OCI-LY3 (cell line): Measurements from ENCODE around the gene ZBTB42.

Source experiments
- H2AFZ ChIP-seq: fragments of 200-600, 300-600 bp; shearing (Covaris generic); 2 replicates; pipeline ENCODE4 v1.6.0; 2014; ENCODE audit warnings: antibody characterized with exemption, low read depth, low read length
- H3K27ac ChIP-seq: fragments of 200-600, 300-600 bp; sonication (generic); 2 replicates; pipeline ENCODE4 v1.5.1; 2014; ENCODE audit warnings: mild to moderate bottlenecking, low read length, moderate library complexity, mixed read lengths
- H3K27me3 ChIP-seq: fragments of 200-600, 300-600 bp; sonication (generic); 2 replicates; pipeline ENCODE4 v1.6.1; 2014; ENCODE audit warnings: low read depth, low read length, mixed read lengths
- H3K36me3 ChIP-seq: fragments of 200-600, 300-600 bp; sonication (generic); replicated peaks from 2 replicates; pipeline ENCODE3; 2014; ENCODE audit warnings: low read depth, low read length, mixed read lengths
- H3K4me1 ChIP-seq: fragments of 300-600, 200-600 bp; sonication (generic); 2 replicates; pipeline ENCODE4 v1.6.1; 2014; ENCODE audit warnings: low read length, mixed read lengths
- H3K4me2 ChIP-seq: fragments of 200-600, 300-600 bp; sonication (generic); 2 replicates; pipeline ENCODE4 v1.6.1; 2014; ENCODE audit warnings: low read length, mixed read lengths
- H3K4me3 ChIP-seq: fragments of 300-600, 200-600 bp; sonication (generic); 2 replicates; pipeline ENCODE4 v1.5.1; 2014; ENCODE audit warnings: antibody characterized with exemption, mild to moderate bottlenecking, low read length, moderate library complexity
- H3K79me2 ChIP-seq: fragments of 300-600, 200-600 bp; shearing (Covaris generic); 2 replicates; pipeline ENCODE4 v1.6.1; 2014; ENCODE audit warnings: mild to moderate bottlenecking, low read length, mixed read lengths
- H3K9ac ChIP-seq: fragments of 300-600, 200-600 bp; shearing (Covaris generic); 2 replicates; pipeline ENCODE4 v1.6.0; 2014; ENCODE audit warnings: mild to moderate bottlenecking, low read length, moderate library complexity
- H3K9me3 ChIP-seq: fragments of 200-600, 300-600 bp; shearing (Covaris generic); 2 replicates; pipeline ENCODE4 v1.6.1; 2014; ENCODE audit warnings: low read length, mixed read lengths; ENCODE audit not compliant: insufficient read depth
- H4K20me1 ChIP-seq: fragments of 200-600, 300-600 bp; sonication (generic); 2 replicates; pipeline ENCODE4 v1.6.1; 2016; ENCODE audit warnings: low read length, mixed read lengths; ENCODE audit not compliant: insufficient read depth
- CTCF ChIP-seq: fragments of 200-600, 300-600 bp; sonication (generic); IDR thresholded peaks from 2 replicates; pipeline ENCODE4 v1.5.1; 2014; ENCODE audit warnings: antibody characterized with exemption, low read length, low read depth
- EZH2phosphoT487 ChIP-seq: fragments of 200-600 bp; shearing (Covaris generic); IDR thresholded peaks from 2 replicates; pipeline ENCODE4 v1.6.1; 2018; ENCODE audit warnings: antibody characterized with exemption, mixed run types, low read depth

ZBTB42 gene

GRCh38 chr14:104788873-104789663 is 11.8 kb upstream of the ZBTB42 start:
- H3K27me3 ChIP-seq = no peaks in the 10 kb centered on the region
- no peak overlapping the region for H3K27ac ChIP-seq
- H3K4me1 ChIP-seq = peaks cover 6% of the 10 kb centered on the region
- H2AFZ ChIP-seq = no peak overlapping the region
- H4K20me1 ChIP-seq = peaks cover 68% of the 10 kb centered on the region
- H3K36me3 ChIP-seq = peaks cover 10% of the 10 kb centered on the region
- H3K9ac ChIP-seq = no peak overlapping the region
- H3K79me2 ChIP-seq = peaks cover 72% of the 10 kb centered on the region
- H3K4me3 ChIP-seq = no peak overlapping the region
- H3K4me2 ChIP-seq = no peak overlapping the region
- H3K9me3 ChIP-seq = no peaks in the 10 kb centered on the region
- TF ChIP-seq CTCF = no peak
- TF ChIP-seq EZH2phosphoT487 = no peak

- no peak overlapping the region for H2AFZ ChIP-seq
- no peak overlapping the region for H3K4me3 ChIP-seq
- H3K36me3 ChIP-seq = peaks cover 10% of the 10 kb centered on the region
- peaks cover 9% of the 10 kb centered on the region for H3K4me1 ChIP-seq
- no peaks in the 10 kb centered on the region for H3K27me3 ChIP-seq
- H3K27ac ChIP-seq = no peak overlapping the region
- no peak overlapping the region for H3K4me2 ChIP-seq
- H3K79me2 ChIP-seq = peaks cover 81% of the 10 kb centered on the region
- TF ChIP-seq EZH2phosphoT487 (no peak), CTCF (no peak)
- H3K9me3 ChIP-seq = no peaks in the 10 kb centered on the region
- no peak overlapping the region for H3K9ac ChIP-seq
- peaks cover 71% of the 10 kb centered on the region for H4K20me1 ChIP-seq
These were observed 10.9 kb upstream of the ZBTB42 start for GRCh38 chr14:104789752-104790743.

GRCh38 chr14:104791425-104791824 is 9.5 kb upstream of the ZBTB42 start:
- H3K9me3 ChIP-seq = no peaks in the 10 kb centered on the region
- H3K4me2 ChIP-seq = no peak overlapping the region
- no peak overlapping the region for H2AFZ ChIP-seq
- H3K36me3 ChIP-seq = peaks cover 10% of the 10 kb centered on the region
- TF ChIP-seq EZH2phosphoT487 = no peak
- no peak for TF ChIP-seq CTCF
- H4K20me1 ChIP-seq = peaks cover 71% of the 10 kb centered on the region
- no peaks in the 10 kb centered on the region for H3K27me3 ChIP-seq
- H3K4me1 ChIP-seq = peaks cover 15% of the 10 kb centered on the region
- no peak overlapping the region for H3K4me3 ChIP-seq
- no peak overlapping the region for H3K27ac ChIP-seq
- H3K9ac ChIP-seq = no peak overlapping the region
- H3K79me2 ChIP-seq = peaks cover 81% of the 10 kb centered on the region
